HCT116 (cell line): ENCODE results near the gene MMP25. TPM values are rescaled to one million over a fixed set of nuclear protein-coding genes. Genes with fewer than 3 reads are reported as not detected.
A peak's percentile ranks its signal among the peaks of the same experiment; 100 is the strongest.

Source experiments
- ATAC-seq: fragments of 200-7000 bp; cut with Tn5 transposase; 2 replicates; pipeline ENCODE4 v1.9.1; 2020; ENCODE audit warnings: mild to moderate bottlenecking, moderate library complexity
- BruUV-seq: library from RNA; stranded (reverse); fragments of 400-500 nt; replicated peaks from 2 replicates; lab custom pipeline; 2021; lab: Mats Ljungman, UMichigan
- CTCF ChIA-PET: fragments of 300-600 bp; sonication (Branson Sonifier 250); formaldehyde crosslinking; loops from one replicate; lab custom pipeline; 2021; ENCODE audit warnings: antibody characterized with exemption; lab: Charles Lee
- POLR2A ChIA-PET: fragments of 300-600, 350-600 bp; sonication (Branson Sonifier 250); formaldehyde crosslinking; loops from one replicate; lab custom pipeline; 2021; ENCODE audit warnings: antibody characterized with exemption; lab: Charles Lee
- RAD21 ChIA-PET, 2 experiments: fragments of 300-600 bp; sonication (Branson Sonifier 250); formaldehyde crosslinking; loops; one replicate each; lab custom pipeline; 2023; ENCODE audit warnings: low total read pairs in 2 of 2; ENCODE audit not compliant: uncharacterized antibody in 2 of 2, unreplicated experiment in 2 of 2, low non-redundant PET in 1 of 2; lab: Charles Lee
- DNase-seq: peaks from one replicate; pipeline ENCODE4 v3.0.0-alpha.2; 2010; ENCODE audit warnings: low read depth, low spot score
- H2AFZ ChIP-seq: fragments of 200-600 bp; shearing (Covaris generic), sonication (generic); 2 replicates; pipeline ENCODE4 v1.6.1; 2017; ENCODE audit warnings: low read depth, mixed run types, mixed read lengths, antibody characterized with exemption, low read length; ENCODE audit not compliant: poor library complexity, severe bottlenecking
- H3K27ac ChIP-seq: 2 replicates; pipeline ENCODE4 v1.5.1; 2012; ENCODE audit warnings: low read depth, low read length
- H3K27me3 ChIP-seq: fragments of 200-600 bp; sonication (generic); 2 replicates; pipeline ENCODE4 v1.6.1; 2016; ENCODE audit warnings: mixed run types, low read length, mixed read lengths; ENCODE audit not compliant: insufficient read depth
- H3K36me3 ChIP-seq, 2 experiments: fragments of 200-500 bp in 1 of 2; fragments of 200-600 bp in 1 of 2; sonication (Bioruptor generic) in 1 of 2; sonication (generic) in 1 of 2; 2 replicates each; pipeline versions ENCODE4 v1.5.1 to v1.6.1; 2014 to 2016; ENCODE audit warnings: low read length in 2 of 2, inconsistent platforms in 1 of 2, mixed read lengths in 1 of 2, mixed run types in 1 of 2; ENCODE audit not compliant: insufficient read depth in 2 of 2, control insufficient read depth in 1 of 2
- H3K4me1 ChIP-seq, 2 experiments: fragments of 200-600 bp in 1 of 2; sonication (generic) in 1 of 2; 2 replicates each; pipeline versions ENCODE4 v1.5.1 to v1.6.1; 2012 to 2017; ENCODE audit warnings: low read length in 2 of 2, inconsistent platforms in 1 of 2, mild to moderate bottlenecking in 1 of 2, mixed read lengths in 1 of 2, mixed run types in 1 of 2, moderate library complexity in 1 of 2; ENCODE audit not compliant: insufficient read depth in 2 of 2, control insufficient read depth in 1 of 2
- H3K4me2 ChIP-seq: fragments of 200-600 bp; sonication (generic); 2 replicates; pipeline ENCODE4 v1.6.1; 2017; ENCODE audit warnings: mixed run types, low read length, mixed read lengths
- H3K4me3 ChIP-seq, 2 experiments: fragments of 200-600 bp in 1 of 2; sonication (generic) in 1 of 2; replicated peaks in 1 of 2; 2 replicates each; pipeline ENCODE4 v1.5.1; 2011 to 2016; ENCODE audit warnings: low read length in 2 of 2, control low read depth in 1 of 2, low read depth in 1 of 2, mild to moderate bottlenecking in 1 of 2, mixed read lengths in 1 of 2, mixed run types in 1 of 2
- H3K79me2 ChIP-seq: fragments of 200-600 bp; sonication (generic); 2 replicates; pipeline ENCODE4 v1.6.1; 2017; ENCODE audit warnings: mild to moderate bottlenecking, mixed run types, low read length, moderate library complexity, mixed read lengths; ENCODE audit not compliant: insufficient read depth
- H3K9ac ChIP-seq: fragments of 200-600 bp; sonication (generic); 2 replicates; pipeline ENCODE4 v1.6.1; 2016; ENCODE audit warnings: low read length, mixed read lengths
- H3K9me2 ChIP-seq: fragments of 200-600 bp; sonication (generic), shearing (Covaris generic); 2 replicates; pipeline ENCODE4 v1.6.1; 2017; ENCODE audit warnings: mixed run types, mild to moderate bottlenecking, moderate library complexity; ENCODE audit not compliant: insufficient read depth
- H3K9me3 ChIP-seq, 2 experiments: fragments of 200-500 bp in 1 of 2; fragments of 200-600 bp in 1 of 2; sonication (Bioruptor generic) in 1 of 2; sonication (generic) in 1 of 2; 2 replicates each; pipeline ENCODE4 v1.6.1; 2014 to 2017; ENCODE audit warnings: low read length in 2 of 2, mixed read lengths in 2 of 2, inconsistent platforms in 1 of 2, low read depth in 1 of 2, mild to moderate bottlenecking in 1 of 2, mixed run types in 1 of 2, moderate library complexity in 1 of 2; ENCODE audit not compliant: control insufficient read depth in 1 of 2, insufficient read depth in 1 of 2
- H4K20me1 ChIP-seq: fragments of 200-600 bp; sonication (generic), shearing (Covaris generic); 2 replicates; pipeline ENCODE4 v1.6.1; 2017; ENCODE audit warnings: mixed run types, mild to moderate bottlenecking, moderate library complexity; ENCODE audit not compliant: insufficient read depth
- ATF3 ChIP-seq: IDR thresholded peaks from 2 replicates; pipeline ENCODE4 v1.6.1; 2012
- CBX3 ChIP-seq: IDR thresholded peaks from 2 replicates; pipeline ENCODE4 v1.6.1; 2012; ENCODE audit warnings: low read depth
- CTCF ChIP-seq, 3 experiments: fragments of 200-600 bp in 1 of 3; sonication (generic) in 1 of 3; IDR thresholded peaks in 2 of 3; conservative IDR thresholded peaks in 1 of 3; 2 replicates each; pipeline ENCODE4 v1.5.1; 2012 to 2017; ENCODE audit warnings: low read depth in 2 of 3, low read length in 2 of 3, antibody characterized with exemption in 1 of 3, borderline replicate concordance in 1 of 3, control low read depth in 1 of 3, mild to moderate bottlenecking in 1 of 3, mixed read lengths in 1 of 3, mixed run types in 1 of 3, moderate library complexity in 1 of 3; ENCODE audit not compliant: insufficient read depth in 1 of 3
- EGR1 ChIP-seq: IDR thresholded peaks from 2 replicates; pipeline ENCODE4 v1.6.1; 2012; ENCODE audit warnings: low read depth
- EZH2 ChIP-seq: fragments of 200-600 bp; sonication (generic); IDR thresholded peaks from 2 replicates; pipeline ENCODE4 v1.6.1; 2017; ENCODE audit warnings: antibody characterized with exemption, mixed run types
- EZH2phosphoT487 ChIP-seq: fragments of 200-600 bp; IDR thresholded peaks from 2 replicates; pipeline ENCODE4 v1.6.1; 2018; ENCODE audit warnings: antibody characterized with exemption, borderline replicate concordance
- FOSL1 ChIP-seq: IDR thresholded peaks from 2 replicates; pipeline ENCODE4 v1.6.1; 2012; ENCODE audit warnings: low read depth
- JUND ChIP-seq: IDR thresholded peaks from 2 replicates; pipeline ENCODE4 v1.6.1; 2012
- MAX ChIP-seq: IDR thresholded peaks from 2 replicates; pipeline ENCODE4 v1.6.1; 2012
- POLR2A ChIP-seq: IDR thresholded peaks from 2 replicates; pipeline ENCODE4 v1.7.0; 2011; ENCODE audit warnings: borderline replicate concordance; ENCODE audit not compliant: insufficient read depth, insufficient read length; ENCODE audit errors: extremely low read depth
- RAD21 ChIP-seq: IDR thresholded peaks from 2 replicates; pipeline ENCODE4 v1.6.1; 2012; ENCODE audit warnings: low read depth, mild to moderate bottlenecking
- REST ChIP-seq: IDR thresholded peaks from 2 replicates; pipeline ENCODE4 v1.6.1; 2012; ENCODE audit warnings: low read depth
- SIN3A ChIP-seq: IDR thresholded peaks from 2 replicates; pipeline ENCODE4 v1.6.1; 2012; ENCODE audit warnings: low read depth
- SP1 ChIP-seq: IDR thresholded peaks from 2 replicates; pipeline ENCODE4 v1.6.1; 2012; ENCODE audit warnings: low read depth
- SRF ChIP-seq: IDR thresholded peaks from 2 replicates; pipeline ENCODE4 v1.6.1; 2012; ENCODE audit warnings: low read depth
- TCF7L2 ChIP-seq: IDR thresholded peaks from 2 replicates; pipeline ENCODE4 v1.7.0; 2011; ENCODE audit warnings: borderline replicate concordance, inconsistent platforms; ENCODE audit not compliant: insufficient read depth, insufficient read length; ENCODE audit errors: extremely low read depth
- YY1 ChIP-seq: IDR thresholded peaks from 2 replicates; pipeline ENCODE4 v1.6.1; 2011; ENCODE audit warnings: low read length, low read depth, moderate library complexity, mild to moderate bottlenecking; ENCODE audit not compliant: insufficient replicate concordance; ENCODE audit errors: extremely low read depth
- ZBTB33 ChIP-seq: IDR thresholded peaks from 2 replicates; pipeline ENCODE4 v1.6.1; 2011; ENCODE audit warnings: mild to moderate bottlenecking, low read length, moderate library complexity; ENCODE audit not compliant: insufficient replicate concordance; ENCODE audit errors: extremely low read depth
- ZFX ChIP-seq: fragments of 450-650 bp; IDR thresholded peaks from 2 replicates; pipeline ENCODE4 v1.6.1; 2017
- ZNF274 ChIP-seq: fragments of 200-500 bp; sonication (Bioruptor generic); IDR thresholded peaks from 2 replicates; pipeline ENCODE4 v1.6.1; 2014; ENCODE audit warnings: mild to moderate bottlenecking, low read depth, low read length, inconsistent platforms
- intact Hi-C: fragments of 100-400 bp; cut with micrococcal nuclease; formaldehyde crosslinking; loops from 2 replicates; pipeline ENCODE4 v1.10.0; 2022
- total RNA-seq: library from RNA; stranded (reverse); gene quantifications from one replicate; pipeline ENCODE4 v1.2.1, GENCODE V29; 2021; ENCODE audit not compliant: unreplicated experiment

The MMP25 gene
- total RNA-seq, 1 experiment from 2014 or later: 2.5 TPM

GRCh38 chr16:3004781-3005284 lies 41.5 kb upstream of the MMP25 start:
- CTCF ChIA-PET: interaction anchor here (2.5 to 3.0 kb wide), 2 partner anchors 23 to 27 kb away, joined by 12 to 29 read pairs; no protein-coding TSS in a partner anchor
- H3K9me3 ChIP-seq: no peaks in the 10 kb centered on the region
- no peaks in the 10 kb centered on the region for H3K9me2 ChIP-seq
- H2AFZ ChIP-seq: peak overlapping the region; percentile 48
- H3K36me3 ChIP-seq: no peaks in the 10 kb centered on the region
- H3K4me3 ChIP-seq: peak overlapping the region; percentile 49 to 60
- H4K20me1 ChIP-seq: no peaks in the 10 kb centered on the region
- H3K79me2 ChIP-seq: no peaks in the 10 kb centered on the region
- H3K4me1 ChIP-seq: peaks cover 34 to 58% of the 10 kb centered on the region in 2 experiments
- RAD21 ChIA-PET: interaction anchor here in 1 of 2 experiments (1.4 kb wide), 1 partner anchor 23 kb away, joined by 7 read pairs; no protein-coding TSS in a partner anchor
- intact Hi-C loops: loop anchor here (2.0 kb wide), 1 partner anchor 20 kb away; the partner anchor contains the start of gene THOC6
- H3K9ac ChIP-seq: peak overlapping the region; percentile 63
- TF ChIP-seq EZH2: no peak
- TF ChIP-seq YY1: no peak
- TF ChIP-seq ZFX: no peak
- TF ChIP-seq SRF: no peak
- TF ChIP-seq REST: no peak
- TF ChIP-seq TCF7L2: no peak
- TF ChIP-seq CBX3: no peak
- no peak for TF ChIP-seq MAX
- no peak for TF ChIP-seq EGR1
- no peak for TF ChIP-seq ZBTB33
- TF ChIP-seq ATF3: no peak
- TF ChIP-seq JUND: no peak
- no peak for TF ChIP-seq SP1
- no peak for TF ChIP-seq FOSL1
- TF ChIP-seq CTCF (IDR thresholded peaks at IDR 0.05 in 2 of 3, conservative IDR thresholded peaks at IDR 0.05 in 1 of 3; ENCODE audit: borderline replicate concordance in 1 of 3, insufficient read depth in 1 of 3, low read depth in 2 of 3, low read length in 2 of 3): no peak
- no peak for TF ChIP-seq SIN3A
- TF ChIP-seq EZH2phosphoT487: no peak
- no peak for TF ChIP-seq POLR2A
- no peak for TF ChIP-seq RAD21
- TF ChIP-seq ZNF274: no peak
- no peak for DNase-seq
- H3K27ac ChIP-seq: no peak overlapping the region
- H3K27me3 ChIP-seq: no peaks in the 10 kb centered on the region
- ATAC-seq: no peak
- POLR2A ChIA-PET: interaction anchor here (11.4 kb wide), 1 partner anchor 17 kb away, joined by 188 read pairs; the partner anchor contains the start of genes CLDN6, HCFC1R1, THOC6 and TNFRSF12A
- H3K4me2 ChIP-seq: peak overlapping the region; percentile 93
- no TSS peak for BruUV-seq
